SU-DHL-6 (cell line): ENCODE data around the gene TPK1.

Experiments
- CTCF ChIP-seq: fragments of 200-600 bp; sonication (generic); IDR thresholded peaks from one replicate; pipeline ENCODE4 v1.5.1; 2017; ENCODE audit warnings: antibody characterized with exemption, mild to moderate bottlenecking, low read length, moderate library complexity; ENCODE audit not compliant: insufficient read depth, poor library complexity, severe bottlenecking
- EZH2phosphoT487 ChIP-seq: fragments of 200-600 bp; sonication (generic), shearing (Covaris generic); conservative IDR thresholded peaks from 2 replicates; pipeline ENCODE4 v1.6.1; 2018; ENCODE audit warnings: mild to moderate bottlenecking, antibody characterized with exemption, low read length, moderate library complexity, mixed read lengths

GRCh38 chr7:144452064-144452463, 383.8 kb downstream of the TPK1 start:
- TF ChIP-seq CTCF, result no peak
- TF ChIP-seq EZH2phosphoT487, result no peak
